Stomach (tissue), 9 donors: ENCODE data around the gene LIN52. TPM values are rescaled to one million over a fixed set of nuclear protein-coding genes. Genes with fewer than 3 reads are reported as not detected.

Experiments used
- DNase-seq, 2 donors: peaks; one replicate each; pipeline versions ENCODE4 v3.0.0 to v3.0.0-alpha.2; 2013 to 2019
- H3K27ac ChIP-seq, 5 donors: fragments of 200-600 bp in 4 of 5; sonication (generic) in 4 of 5; one replicate each; pipeline ENCODE4 v1.5.1; 2013 to 2019; ENCODE audit warnings: mild to moderate bottlenecking in 1 of 5, moderate library complexity in 1 of 5
- H3K27me3 ChIP-seq, 3 donors: fragments of 200-600 bp; sonication (generic); one replicate each; pipeline ENCODE4 v1.5.1; 2017 to 2019; ENCODE audit warnings: mixed run types in 1 of 3
- H3K36me3 ChIP-seq, 4 donors: fragments of 200-600 bp; sonication (generic); 1 replicate in 3 of 4; 2 replicates in 1 of 4; pipeline ENCODE4 v1.5.1; 2016 to 2019
- H3K4me1 ChIP-seq, 4 donors: fragments of 200-600 bp; sonication (generic); one replicate each; pipeline ENCODE4 v1.5.1; 2016 to 2019
- H3K4me3 ChIP-seq, 4 donors: fragments of 200-600 bp; sonication (generic) in 3 of 4; one replicate each; pipeline ENCODE4 v1.5.1; 2016 to 2019; ENCODE audit warnings: mild to moderate bottlenecking in 1 of 4
- H3K9me3 ChIP-seq, 4 donors: fragments of 200-600 bp; sonication (generic); one replicate each; pipeline ENCODE4 v1.5.1; 2016 to 2019
- EP300 ChIP-seq: sonication (generic); formaldehyde crosslinking; IDR thresholded peaks from one replicate; pipeline ENCODE4 v1.6.1; 2017; ENCODE audit warnings: antibody characterized with exemption
- POLR2A ChIP-seq, 4 donors: fragments of 450-650 bp; IDR thresholded peaks; one replicate each; pipeline ENCODE4 v1.6.1; 2016; ENCODE audit warnings: antibody characterized with exemption in 4 of 4, control low read depth in 2 of 4, mild to moderate bottlenecking in 1 of 4, moderate library complexity in 1 of 4
- POLR2AphosphoS5 ChIP-seq, 3 donors: sonication (generic); formaldehyde crosslinking; IDR thresholded peaks; one replicate each; pipeline ENCODE4 v1.6.1; 2016; ENCODE audit warnings: antibody characterized with exemption in 3 of 3
- WGBS, 5 donors: extraction: QIAGEN DNeasy Blood & Tissue Kit in 3 of 5; methylation state at CpG; one replicate each; pipeline versions ENCODE4 v1.1.5 to v1.1.7; 2013 to 2018; 5-methylcytosine and 5-hydroxymethylcytosine counted together
- intact Hi-C: fragments of 100-400 bp; cut with DNase I; formaldehyde crosslinking; loops from one replicate; pipeline ENCODE4 v1.15.1; 2023; ENCODE audit warnings: low total_unique reads
- polyA plus RNA-seq, 3 donors: library from polyadenylated mRNA; stranded (reverse); fragments of 200-250 nt; gene quantifications; one replicate each; pipeline ENCODE4 v1.2.3, GENCODE V29; 2013
- total RNA-seq, 5 donors: library from RNA; depleted of rRNA; stranded (reverse); fragments of >200 nt; gene quantifications; one replicate each; pipeline versions ENCODE4 v1.1.0 to v1.2.3, GENCODE V29; 2014 to 2016
- TF ChIP-seq, protein P1 (sequence below), 7 experiments: fragments of 450-650 bp in 4 of 7; fragments of 200-600 bp in 3 of 7; sonication (generic) in 3 of 7; IDR thresholded peaks; one replicate each; pipeline ENCODE4 v1.5.1; 2016 to 2019; ENCODE audit warnings: antibody characterized with exemption in 7 of 7, control low read depth in 2 of 7, mild to moderate bottlenecking in 1 of 7
- donor health status: healthy with polysubstance abuse.
- donor health status: Bipolar disorder and iron deficiency.
- donor health status: healthy.

The LIN52 gene
- total and polyA plus RNA-seq, 8 donors = 0.87 to 16.7 (median 6.9) TPM

DNA sequence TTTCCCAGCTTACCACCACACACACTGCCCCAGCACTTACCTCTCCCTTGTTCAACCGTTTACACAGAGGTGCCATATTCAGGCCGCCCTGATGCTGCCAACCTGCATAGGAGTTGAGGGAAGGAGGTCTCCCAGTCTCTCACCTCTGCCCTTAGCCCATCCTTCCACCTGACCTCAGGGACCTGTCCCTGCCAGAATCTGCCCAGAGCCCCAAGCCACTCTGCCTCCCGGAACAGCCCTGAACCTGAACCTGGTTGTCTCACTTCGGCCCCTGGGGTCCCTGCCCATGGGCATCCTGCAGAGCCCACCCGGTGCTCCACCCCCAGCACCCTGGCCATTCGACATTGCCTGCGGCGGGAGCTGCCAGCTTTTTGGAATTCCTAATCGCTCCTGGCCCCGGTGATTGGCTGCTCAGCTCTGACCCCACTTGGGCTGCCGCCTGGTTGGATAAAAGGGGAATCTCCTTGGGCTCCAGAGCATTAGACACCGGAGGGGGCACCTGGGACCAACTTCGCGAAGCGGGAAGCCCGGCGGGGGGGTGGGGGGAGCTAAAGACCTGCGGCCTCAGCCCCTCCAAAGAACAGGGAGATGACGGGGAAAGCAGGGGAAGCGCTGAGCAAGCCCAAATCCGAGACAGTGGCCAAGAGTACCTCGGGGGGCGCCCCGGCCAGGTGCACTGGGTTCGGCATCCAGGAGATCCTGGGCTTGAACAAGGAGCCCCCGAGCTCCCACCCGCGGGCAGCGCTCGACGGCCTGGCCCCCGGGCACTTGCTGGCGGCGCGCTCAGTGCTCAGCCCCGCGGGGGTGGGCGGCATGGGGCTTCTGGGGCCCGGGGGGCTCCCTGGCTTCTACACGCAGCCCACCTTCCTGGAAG lies 154.5 kb downstream of the LIN52 start, which contains the start of gene VSX2:
Gene VSX2, plus strand, starts transcription at position 476 of the 874 bp plus-strand sequence. Its CDS starts 113 bp downstream, at position 589.
- H3K36me3 ChIP-seq = no peaks in the 10 kb centered on the region
- no peak for DNase-seq
- peaks cover 24 to 34% (median 29%) of the 10 kb centered on the region in 4 donors for H3K4me1 ChIP-seq
- H3K9me3 ChIP-seq = no peaks in the 10 kb centered on the region
- intact Hi-C loops = no loop called here
- no peak within 1 kb of the TSS for H3K27ac ChIP-seq
- peaks cover 24 to 87% (median 67%) of the 10 kb centered on the region in 3 donors for H3K27me3 ChIP-seq
- H3K4me3 ChIP-seq = peak within 1 kb of the TSS; percentile 21 to 52 (median 30)
- TF ChIP-seq, protein P1, sequence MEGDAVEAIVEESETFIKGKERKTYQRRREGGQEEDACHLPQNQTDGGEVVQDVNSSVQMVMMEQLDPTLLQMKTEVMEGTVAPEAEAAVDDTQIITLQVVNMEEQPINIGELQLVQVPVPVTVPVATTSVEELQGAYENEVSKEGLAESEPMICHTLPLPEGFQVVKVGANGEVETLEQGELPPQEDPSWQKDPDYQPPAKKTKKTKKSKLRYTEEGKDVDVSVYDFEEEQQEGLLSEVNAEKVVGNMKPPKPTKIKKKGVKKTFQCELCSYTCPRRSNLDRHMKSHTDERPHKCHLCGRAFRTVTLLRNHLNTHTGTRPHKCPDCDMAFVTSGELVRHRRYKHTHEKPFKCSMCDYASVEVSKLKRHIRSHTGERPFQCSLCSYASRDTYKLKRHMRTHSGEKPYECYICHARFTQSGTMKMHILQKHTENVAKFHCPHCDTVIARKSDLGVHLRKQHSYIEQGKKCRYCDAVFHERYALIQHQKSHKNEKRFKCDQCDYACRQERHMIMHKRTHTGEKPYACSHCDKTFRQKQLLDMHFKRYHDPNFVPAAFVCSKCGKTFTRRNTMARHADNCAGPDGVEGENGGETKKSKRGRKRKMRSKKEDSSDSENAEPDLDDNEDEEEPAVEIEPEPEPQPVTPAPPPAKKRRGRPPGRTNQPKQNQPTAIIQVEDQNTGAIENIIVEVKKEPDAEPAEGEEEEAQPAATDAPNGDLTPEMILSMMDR (IDR thresholded peaks at IDR 0.05) = no peak
- TF ChIP-seq POLR2AphosphoS5 (IDR thresholded peaks at IDR 0.05) (no peak), POLR2A (IDR thresholded peaks at IDR 0.05) (no peak), EP300 (no peak)
- 6 to 11% (median 9%) methylated on average over 31 to 40 of the region's 40 CpGs for whole genome bisulfite sequencing, 5 donors

DNA sequence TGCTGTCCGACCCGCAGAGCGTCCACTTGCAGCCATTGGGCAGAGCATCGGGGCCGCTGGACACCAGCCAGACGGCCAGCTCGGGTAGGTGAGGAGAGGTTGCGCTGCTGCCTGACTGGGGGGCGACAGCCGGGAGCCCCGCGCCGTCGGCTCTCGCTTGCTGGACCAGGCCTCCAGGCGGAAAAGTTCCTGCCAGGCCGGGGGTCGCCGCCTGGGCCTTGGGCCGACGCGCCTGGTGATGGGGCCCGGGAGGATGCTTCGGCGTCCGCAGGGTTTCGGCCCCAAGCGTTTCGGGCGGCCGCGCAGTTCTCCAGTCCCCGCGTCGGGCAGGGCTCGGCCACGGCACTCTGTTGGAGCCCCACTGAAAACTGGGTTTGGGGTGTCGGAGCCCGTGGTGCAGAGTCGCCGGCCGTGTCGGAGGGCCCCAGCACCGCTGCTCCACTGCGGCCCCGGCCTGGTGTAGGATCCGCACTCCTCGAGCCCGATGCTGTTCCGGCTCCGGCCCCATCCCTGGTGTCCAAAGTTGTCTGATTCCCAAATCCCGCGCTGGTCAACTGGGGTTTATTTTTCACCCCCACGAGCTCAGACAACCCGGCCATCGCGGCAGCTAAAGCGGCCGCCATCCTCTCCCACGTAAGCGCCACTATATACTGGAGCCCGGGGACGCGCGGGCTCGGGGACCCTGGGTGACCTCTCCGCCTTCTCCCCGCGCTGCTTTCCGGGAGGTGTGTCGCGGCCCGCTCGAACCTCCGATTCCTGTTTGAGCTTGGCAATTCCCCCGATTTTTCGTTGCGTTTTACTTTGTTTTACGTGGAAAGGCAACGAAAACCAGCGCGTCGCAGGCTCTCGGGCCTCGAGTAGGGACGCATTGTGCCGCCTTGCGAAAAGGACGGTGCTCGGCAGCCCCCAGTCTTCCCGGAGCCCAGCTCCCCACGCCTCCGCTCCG lies 155.4 kb downstream of the LIN52 start:
- Histone ChIP-seq H3K4me3 (peak overlapping the region; percentile 21 to 52 (median 30)), H3K9me3 (no peaks in the 10 kb centered on the region), H3K4me1 (peaks cover 24 to 34% (median 29%) of the 10 kb centered on the region in 4 donors), H3K27me3 (peaks cover 24 to 89% (median 72%) of the 10 kb centered on the region in 3 donors), H3K36me3 (no peaks in the 10 kb centered on the region), H3K27ac (no peak overlapping the region)
- DNase-seq = peak in 1 of 2 donors; percentile 39
- intact Hi-C loops = no loop called here
- TF ChIP-seq POLR2A (IDR thresholded peaks at IDR 0.05) (no peak), EP300 (no peak), POLR2AphosphoS5 (IDR thresholded peaks at IDR 0.05) (no peak)
- TF ChIP-seq, protein P1 (IDR thresholded peaks at IDR 0.05) = no peak
- 3 to 8% (median 7%) methylated on average over 50 to 94 of the region's 94 CpGs for WGBS, 5 donors

DNA sequence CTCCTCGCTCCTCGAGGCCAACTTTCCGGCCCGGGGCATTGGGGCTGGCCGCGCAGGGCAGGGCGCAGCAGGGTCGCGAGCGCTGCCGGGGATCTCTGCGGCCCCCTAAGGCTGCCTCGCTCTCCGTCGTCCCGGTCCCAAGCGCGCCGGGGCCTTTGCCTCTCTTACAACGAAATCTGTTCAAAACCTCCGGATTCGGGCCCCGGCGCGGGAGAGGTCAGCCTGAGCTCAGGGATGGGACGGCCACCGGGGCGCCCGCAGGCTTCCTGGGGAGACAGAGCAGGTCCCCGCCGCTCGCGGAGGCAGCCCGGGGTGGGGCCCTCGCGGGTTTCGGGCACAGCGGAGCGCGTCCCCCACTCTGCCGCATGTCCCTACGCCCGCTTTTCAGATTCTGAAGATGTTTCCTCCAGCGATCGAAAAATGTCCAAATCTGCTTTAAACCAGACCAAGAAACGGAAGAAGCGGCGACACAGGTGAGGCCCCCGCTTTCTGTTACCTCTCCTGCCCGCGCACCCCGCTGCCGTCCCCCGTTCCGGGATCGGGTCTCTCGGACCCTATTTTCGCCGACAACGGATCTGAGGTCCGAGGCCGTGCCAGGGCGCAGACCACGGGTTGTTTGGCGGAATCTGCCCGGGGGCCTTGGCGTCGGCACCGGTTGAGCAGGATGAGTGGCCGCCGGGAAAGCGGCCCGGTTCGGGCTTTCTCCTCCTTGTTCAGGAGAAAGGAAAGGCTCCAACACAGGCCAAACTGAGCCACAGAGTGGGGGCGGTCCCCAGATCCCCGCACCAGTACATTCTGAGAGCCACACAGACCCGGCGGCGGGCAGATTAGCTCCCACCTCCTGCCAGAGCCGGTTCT lies 156.3 kb downstream of the LIN52 start:
- peaks cover 24 to 98% (median 79%) of the 10 kb centered on the region in 3 donors for H3K27me3 ChIP-seq
- no peaks in the 10 kb centered on the region for H3K36me3 ChIP-seq
- peak in 1 of 2 donors; percentile 36 for DNase-seq
- TF ChIP-seq POLR2AphosphoS5 (IDR thresholded peaks at IDR 0.05) = no peak
- TF ChIP-seq EP300 = no peak
- no peak for TF ChIP-seq POLR2A (IDR thresholded peaks at IDR 0.05)
- TF ChIP-seq, protein P1 (IDR thresholded peaks at IDR 0.05) = no peak
- H3K4me1 ChIP-seq = peaks cover 24 to 34% (median 29%) of the 10 kb centered on the region in 4 donors
- H3K4me3 ChIP-seq = peak overlapping the region; percentile 21 to 52 (median 30)
- intact Hi-C loops = no loop called here
- H3K27ac ChIP-seq = no peak overlapping the region
- no peaks in the 10 kb centered on the region for H3K9me3 ChIP-seq
- WGBS, 5 donors = 2 to 6% (median 4%) methylated on average over 34 to 80 of the region's 80 CpGs
